ENCODE data around the gene CRADD. TPM values are rescaled to one million over a fixed set of nuclear protein-coding genes. Genes with fewer than 3 reads are reported as not detected.

The CRADD gene
- total RNA-seq, 1 experiment from 2014 or later = 14.3 TPM

DNA sequence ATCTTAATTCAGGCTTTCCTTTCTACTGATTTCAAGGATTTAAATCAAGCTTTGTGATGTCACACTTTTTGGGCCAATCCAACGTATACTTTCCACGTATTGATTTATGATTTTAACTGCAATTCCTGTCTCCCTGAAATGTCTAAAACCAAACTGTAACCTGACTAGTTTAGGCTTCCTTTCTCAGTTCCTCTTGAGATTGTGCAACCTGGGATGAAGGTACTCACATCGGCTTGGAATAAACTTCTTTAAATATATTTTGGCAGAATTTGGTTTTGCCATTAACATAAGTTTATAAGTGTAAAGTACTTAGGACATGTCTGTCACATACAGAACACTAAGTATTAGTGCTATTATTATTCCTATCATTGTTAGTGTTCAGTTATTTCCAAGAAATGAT is 224.6 kb downstream of the CRADD start:
- no peaks in the 10 kb centered on the region; the same call in 1 of the 2 replicates for H3K9me3 ChIP-seq (replicated peaks)
- no peaks in the 10 kb centered on the region for H3K4me1 ChIP-seq (replicated peaks)
- DNase-seq (ENCODE audit: low read depth in 1 of 2, low spot score in 2 of 2) = no peak
- H3K36me3 ChIP-seq = no peaks in the 10 kb centered on the region
- no peaks in the 10 kb centered on the region for H3K27me3 ChIP-seq (replicated peaks)
- no peak overlapping the region for H3K4me3 ChIP-seq
- H3K27ac ChIP-seq = no peak overlapping the region

GRCh38 chr12:93902192-93902591 is 225.0 kb downstream of the CRADD start:
- Histone ChIP-seq H3K27me3 (replicated peaks) (no peaks in the 10 kb centered on the region), H3K9me3 (replicated peaks) (no peaks in the 10 kb centered on the region), H3K27ac (no peak overlapping the region), H3K4me3 (no peak overlapping the region), H3K36me3 (no peaks in the 10 kb centered on the region), H3K4me1 (replicated peaks) (no peaks in the 10 kb centered on the region)
- no peak for DNase-seq (ENCODE audit: low read depth in 1 of 2, low spot score in 2 of 2)

- no peaks in the 10 kb centered on the region for H3K27me3 ChIP-seq (replicated peaks)
- H3K4me1 ChIP-seq (replicated peaks) = no peaks in the 10 kb centered on the region
- no peak overlapping the region for H3K27ac ChIP-seq
- no peaks in the 10 kb centered on the region for H3K36me3 ChIP-seq
- DNase-seq (ENCODE audit: low read depth in 1 of 2, low spot score in 2 of 2) = no peak
- no peaks in the 10 kb centered on the region for H3K9me3 ChIP-seq (replicated peaks)
- no peak overlapping the region for H3K4me3 ChIP-seq
These were observed 225.8 kb downstream of the CRADD start for GRCh38 chr12:93902736-93903562.

DNA sequence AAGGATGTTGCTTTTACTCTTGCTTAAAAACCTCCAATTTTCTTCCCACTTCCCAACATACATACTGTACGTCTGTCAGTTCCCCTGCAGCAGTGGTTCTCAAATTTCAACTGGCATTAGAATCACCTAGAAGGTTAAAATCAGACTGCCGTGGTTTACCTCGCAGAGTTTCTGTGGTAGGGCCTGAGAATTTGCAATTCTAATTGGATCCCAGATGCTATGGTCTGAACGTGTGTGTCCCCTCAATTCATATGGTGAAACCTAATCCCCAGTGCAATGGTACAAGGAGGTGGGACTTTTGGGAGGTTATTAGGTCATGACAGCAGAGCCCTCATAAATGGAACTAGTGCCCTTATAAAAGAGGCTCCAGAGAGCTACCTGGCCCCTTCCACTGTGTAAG is 226.9 kb downstream of the CRADD start:
- Histone ChIP-seq H3K27ac (no peak overlapping the region), H3K27me3 (replicated peaks) (no peaks in the 10 kb centered on the region), H3K9me3 (replicated peaks) (no peaks in the 10 kb centered on the region), H3K4me1 (replicated peaks) (no peaks in the 10 kb centered on the region), H3K4me3 (no peak overlapping the region), H3K36me3 (no peaks in the 10 kb centered on the region)
- DNase-seq (ENCODE audit: low read depth in 1 of 2, low spot score in 2 of 2) = no peak

DNA sequence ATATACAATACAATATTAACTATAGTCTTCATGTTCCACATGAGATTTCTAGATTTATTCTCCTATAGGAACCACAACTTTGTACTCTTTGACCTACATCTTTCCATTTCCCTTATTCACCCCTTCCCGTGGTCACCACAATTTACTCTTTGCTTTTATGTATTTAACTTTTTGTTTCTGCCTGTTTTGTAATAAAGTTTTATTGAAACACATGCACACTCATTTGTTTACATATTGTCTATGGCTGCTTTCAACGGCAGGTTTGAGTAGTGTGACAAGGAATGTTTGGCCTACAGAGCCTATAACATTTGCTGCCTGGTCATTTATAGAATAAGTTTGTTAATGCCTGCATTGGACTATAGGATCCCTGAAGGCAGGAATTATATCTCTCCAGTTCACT is 231.1 kb downstream of the CRADD start:
- Histone ChIP-seq H3K27me3 (replicated peaks) (no peaks in the 10 kb centered on the region), H3K4me3 (no peak overlapping the region), H3K36me3 (no peaks in the 10 kb centered on the region), H3K4me1 (replicated peaks) (peaks cover 3% of the 10 kb centered on the region), H3K27ac (no peak overlapping the region), H3K9me3 (replicated peaks) (no peaks in the 10 kb centered on the region)
- DNase-seq (ENCODE audit: low read depth in 1 of 2, low spot score in 2 of 2) = no peak

- Histone ChIP-seq H3K9me3 (replicated peaks) (no peaks in the 10 kb centered on the region), H3K4me3 (no peak overlapping the region), H3K36me3 (no peaks in the 10 kb centered on the region), H3K27ac (no peak overlapping the region), H3K27me3 (replicated peaks) (no peaks in the 10 kb centered on the region), H3K4me1 (replicated peaks) (peaks cover 10% of the 10 kb centered on the region)
- no peak for DNase-seq (ENCODE audit: low read depth in 1 of 2, low spot score in 2 of 2)
These were observed 231.8 kb downstream of the CRADD start for GRCh38 chr12:93908846-93909567.

DNA sequence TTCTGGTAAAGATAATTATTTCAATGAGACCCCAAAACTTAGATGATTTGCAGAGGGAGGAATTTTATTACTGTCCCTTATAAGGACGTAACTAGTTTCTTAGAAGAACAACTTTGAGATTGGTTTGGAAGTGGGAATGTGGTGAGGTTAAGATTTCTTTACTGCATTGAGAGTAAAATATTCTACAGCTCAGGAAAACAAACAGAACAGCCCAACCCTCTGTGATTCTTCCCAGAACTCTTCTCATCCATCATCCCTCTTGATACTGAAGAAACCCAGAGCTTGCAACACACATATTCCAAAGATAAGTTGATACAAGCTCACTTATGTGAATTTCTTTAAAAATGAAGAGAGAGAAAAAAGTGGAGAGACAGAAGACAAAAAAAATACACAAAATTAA is 234.2 kb downstream of the CRADD start:
- H3K9me3 ChIP-seq (replicated peaks) = no peaks in the 10 kb centered on the region
- H3K4me1 ChIP-seq (replicated peaks) = peaks cover 17% of the 10 kb centered on the region
- no peak overlapping the region for H3K4me3 ChIP-seq
- no peaks in the 10 kb centered on the region for H3K36me3 ChIP-seq
- H3K27ac ChIP-seq = no peak overlapping the region
- no peaks in the 10 kb centered on the region for H3K27me3 ChIP-seq (replicated peaks)
- no peak for DNase-seq (ENCODE audit: low read depth in 1 of 2, low spot score in 2 of 2)

DNA sequence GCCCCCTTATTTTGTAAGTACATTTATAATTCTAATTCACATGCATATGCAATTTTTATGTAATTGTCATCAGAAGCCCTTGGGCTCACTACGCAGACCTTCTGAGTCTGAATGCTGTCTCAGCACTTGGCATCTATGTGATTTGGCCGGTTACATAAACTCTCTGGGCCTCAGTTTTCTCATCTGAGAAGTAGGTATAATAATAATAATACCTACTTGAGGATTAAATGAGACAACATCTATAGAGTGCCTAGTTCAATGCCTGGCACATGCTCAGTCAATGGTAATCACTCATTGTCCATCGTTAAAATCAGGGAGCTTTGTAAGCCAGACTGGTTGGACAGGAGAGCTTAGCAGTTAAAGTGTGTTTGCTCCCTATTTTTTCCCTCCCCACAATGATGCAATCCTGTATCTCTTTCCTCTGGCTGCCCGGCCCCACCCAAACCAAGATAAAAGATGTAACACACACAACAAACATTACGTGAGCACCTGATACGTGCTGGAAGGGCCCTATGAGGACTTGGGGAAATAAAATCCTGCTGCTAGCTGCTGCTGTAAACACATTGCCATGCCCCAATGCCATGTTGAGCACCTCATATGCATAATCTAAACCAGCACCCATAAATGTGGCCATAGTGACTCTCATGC is 235.0 kb downstream of the CRADD start:
- Histone ChIP-seq H3K9me3 (replicated peaks) (no peaks in the 10 kb centered on the region), H3K4me3 (no peak overlapping the region), H3K27me3 (replicated peaks) (no peaks in the 10 kb centered on the region), H3K36me3 (no peaks in the 10 kb centered on the region), H3K4me1 (replicated peaks) (peaks cover 17% of the 10 kb centered on the region), H3K27ac (no peak overlapping the region)
- DNase-seq (ENCODE audit: low read depth in 1 of 2, low spot score in 2 of 2) = no peak

GRCh38 chr12:93913845-93914244 is 236.7 kb downstream of the CRADD start:
- Histone ChIP-seq H3K4me3 (no peak overlapping the region), H3K9me3 (replicated peaks) (0 out of 2 replicates have a peak, but pooled peaks cover 5% of the 10 kb centered on the region), H3K27ac (peak overlapping the region; percentile 28), H3K36me3 (no peaks in the 10 kb centered on the region), H3K27me3 (replicated peaks) (no peaks in the 10 kb centered on the region), H3K4me1 (replicated peaks) (peaks cover 30% of the 10 kb centered on the region)
- peak in 1 of 2 experiments; percentile 59 for DNase-seq (ENCODE audit: low read depth in 1 of 2, low spot score in 2 of 2)

GRCh38 chr12:93914281-93914680 is 237.1 kb downstream of the CRADD start:
- no peaks in the 10 kb centered on the region for H3K27me3 ChIP-seq (replicated peaks)
- peaks cover 30% of the 10 kb centered on the region for H3K4me1 ChIP-seq (replicated peaks)
- H3K9me3 ChIP-seq (replicated peaks) = 0 out of 2 replicates have a peak, but pooled peaks cover 5% of the 10 kb centered on the region
- no peak overlapping the region for H3K4me3 ChIP-seq
- peak overlapping the region; percentile 28 for H3K27ac ChIP-seq
- no peaks in the 10 kb centered on the region for H3K36me3 ChIP-seq
- DNase-seq (ENCODE audit: low read depth in 1 of 2, low spot score in 2 of 2) = no peak

- DNase-seq (ENCODE audit: low read depth in 1 of 2, low spot score in 2 of 2) = no peak
- Histone ChIP-seq H3K4me1 (replicated peaks) (peaks cover 30% of the 10 kb centered on the region), H3K27me3 (replicated peaks) (no peaks in the 10 kb centered on the region), H3K9me3 (replicated peaks) (0 out of 2 replicates have a peak, but pooled peaks cover 5% of the 10 kb centered on the region), H3K4me3 (no peak overlapping the region), H3K36me3 (no peaks in the 10 kb centered on the region), H3K27ac (no peak overlapping the region)
These were observed 238.2 kb downstream of the CRADD start for GRCh38 chr12:93915411-93915810.

DNA sequence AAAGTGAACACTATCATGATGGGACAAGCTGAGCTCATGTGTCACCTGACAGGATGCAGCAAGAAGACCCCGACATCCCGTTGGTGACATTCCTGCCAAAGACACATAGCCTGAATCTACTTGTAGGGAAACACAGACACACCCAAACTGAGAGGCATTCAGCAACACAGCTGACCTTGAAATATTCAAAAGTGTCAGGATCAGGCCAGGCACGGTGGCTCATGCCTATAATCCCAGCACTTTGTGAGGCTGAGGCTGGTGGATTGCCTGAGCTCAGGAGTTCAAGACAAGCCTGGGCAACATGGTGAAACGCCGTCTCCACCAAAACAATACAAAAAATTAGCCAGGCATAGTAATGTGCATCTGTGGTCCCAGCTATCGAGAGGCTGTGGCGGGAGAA is 239.2 kb downstream of the CRADD start:
- H3K27ac ChIP-seq = no peak overlapping the region
- H3K9me3 ChIP-seq (replicated peaks) = 0 out of 2 replicates have a peak, but pooled peaks cover 5% of the 10 kb centered on the region
- DNase-seq (ENCODE audit: low read depth in 1 of 2, low spot score in 2 of 2) = no peak
- no peaks in the 10 kb centered on the region for H3K27me3 ChIP-seq (replicated peaks)
- H3K4me3 ChIP-seq = no peak overlapping the region
- H3K36me3 ChIP-seq = no peaks in the 10 kb centered on the region
- H3K4me1 ChIP-seq (replicated peaks) = peaks cover 30% of the 10 kb centered on the region

DNA sequence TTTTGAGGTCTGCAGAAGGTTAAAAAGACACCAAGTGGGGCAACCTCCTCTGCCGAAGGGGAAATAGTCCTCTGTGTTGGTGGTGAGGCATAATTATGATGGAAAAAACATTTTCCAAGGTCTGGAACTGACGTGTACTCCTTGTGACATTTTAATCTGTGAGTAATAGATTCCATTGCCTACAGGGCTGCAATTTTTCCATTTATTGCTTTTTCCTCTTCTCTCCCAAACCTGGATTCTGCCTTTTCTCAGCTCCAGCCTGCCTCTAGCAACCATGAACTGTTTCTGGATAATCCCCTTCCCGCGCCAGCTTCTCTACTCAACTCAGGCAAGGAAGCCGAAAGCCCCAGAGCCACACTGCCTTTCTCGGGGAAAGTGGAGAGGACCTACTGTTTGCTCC is 241.1 kb downstream of the CRADD start:
- H3K36me3 ChIP-seq = no peaks in the 10 kb centered on the region
- peak overlapping the region; percentile 36 for H3K27ac ChIP-seq
- DNase-seq (ENCODE audit: low read depth in 1 of 2, low spot score in 2 of 2) = no peak
- peaks cover 27% of the 10 kb centered on the region for H3K4me1 ChIP-seq (replicated peaks)
- H3K4me3 ChIP-seq = no peak overlapping the region
- H3K27me3 ChIP-seq (replicated peaks) = no peaks in the 10 kb centered on the region
- H3K9me3 ChIP-seq (replicated peaks) = 0 out of 2 replicates have a peak, but pooled peaks cover 5% of the 10 kb centered on the region

GRCh38 chr12:93918900-93919299 is 241.7 kb downstream of the CRADD start:
- Histone ChIP-seq H3K27ac (no peak overlapping the region), H3K36me3 (no peaks in the 10 kb centered on the region)

More at GRCh38 chr12:93918900-93919299, 241.7 kb downstream of the CRADD start:
- no peak for DNase-seq (ENCODE audit: low read depth in 1 of 2, low spot score in 2 of 2)
- H3K27me3 ChIP-seq (replicated peaks) = no peaks in the 10 kb centered on the region
- H3K4me3 ChIP-seq = no peak overlapping the region
- H3K9me3 ChIP-seq (replicated peaks) = 0 out of 2 replicates have a peak, but pooled peaks cover 5% of the 10 kb centered on the region
- H3K4me1 ChIP-seq (replicated peaks) = peaks cover 20% of the 10 kb centered on the region

Measured in SJSA1 (cell line).